Right atrium auricular region (tissue), 2 donors: ENCODE data around the gene ITIH2. TPM values are rescaled to one million over a fixed set of nuclear protein-coding genes. Genes with fewer than 3 reads are reported as not detected.
A peak's percentile ranks its signal among the peaks of the same experiment; 100 is the strongest.

Experiments
- DNase-seq: peaks from one replicate; pipeline ENCODE4 v3.0.0-alpha.2; 2019; ENCODE audit warnings: low spot score
- H3K27ac ChIP-seq, 2 donors: fragments of 200-600 bp; sonication (generic); 1 replicate in 1 of 2; 2 replicates in 1 of 2; pipeline ENCODE4 v1.5.1; 2016 to 2019
- H3K27me3 ChIP-seq, 2 donors: fragments of 200-600 bp; sonication (generic); one replicate each; pipeline versions ENCODE4 v1.5.1 to v1.6.0; 2017 to 2019
- H3K36me3 ChIP-seq: fragments of 200-600 bp; sonication (generic); one replicate; pipeline ENCODE4 v1.5.1; 2016
- H3K4me1 ChIP-seq, 2 donors: fragments of 200-600 bp; sonication (generic); one replicate each; pipeline versions ENCODE4 v1.5.1 to v1.6.0; 2017 to 2019
- H3K4me3 ChIP-seq, 2 donors: fragments of 200-600 bp; sonication (generic); 1 replicate in 1 of 2; 2 replicates in 1 of 2; pipeline ENCODE4 v1.5.1; 2017 to 2019; ENCODE audit warnings: mild to moderate bottlenecking in 1 of 2, moderate library complexity in 1 of 2
- H3K9me3 ChIP-seq, 2 donors: fragments of 200-600 bp; sonication (generic); one replicate each; pipeline ENCODE4 v1.5.1; 2019
- total RNA-seq, 2 donors: library from RNA; depleted of rRNA; stranded (reverse); fragments of >200 nt; gene quantifications; one replicate each; pipeline ENCODE4 v1.1.0, GENCODE V29; 2016
- TF ChIP-seq, protein P1 (sequence below), 2 donors: fragments of 200-600 bp; sonication (generic); IDR thresholded peaks; one replicate each; pipeline ENCODE4 v1.5.1; 2019; ENCODE audit warnings: antibody characterized with exemption in 2 of 2

ITIH2 gene
- total RNA-seq, 2 donors from 2014 or later, result not detected

DNA sequence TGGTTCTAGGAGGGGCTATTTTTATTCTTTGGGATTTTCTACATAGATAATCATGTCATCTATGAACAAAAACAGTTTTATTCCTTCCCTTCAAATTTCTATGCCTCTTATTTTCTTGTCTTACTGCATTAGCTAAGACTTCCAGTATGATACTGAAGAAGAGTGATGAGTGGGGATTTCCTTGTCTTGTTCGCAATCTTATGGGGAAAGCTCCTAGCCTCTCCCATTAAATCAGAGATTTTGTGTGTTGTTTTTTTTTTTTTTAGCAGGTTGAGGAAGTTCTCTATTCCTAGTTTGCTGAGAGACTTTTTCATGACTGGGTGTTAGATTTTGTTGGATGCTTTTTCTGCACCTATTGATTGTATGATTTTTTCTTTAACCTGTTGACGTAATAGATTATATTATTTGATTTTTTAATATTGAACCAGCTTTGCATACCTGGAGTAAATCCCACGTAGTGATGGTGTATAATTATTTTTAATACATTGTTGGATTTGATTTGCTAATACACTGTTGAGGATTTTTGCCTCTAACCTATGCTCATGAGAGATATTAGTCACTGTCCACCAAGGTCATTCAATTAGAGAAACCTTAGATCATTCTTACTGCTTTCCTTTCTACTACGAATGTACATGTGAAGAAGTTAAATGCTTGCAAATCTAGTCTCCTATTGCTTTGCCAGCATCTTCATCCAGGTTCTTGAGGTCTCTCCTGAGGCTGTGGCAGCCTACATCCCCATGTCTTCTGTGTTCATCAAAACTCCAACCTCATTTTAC is 91.3 kb downstream of the ITIH2 start:
- peaks cover 27% of the 10 kb centered on the region for H3K36me3 ChIP-seq
- peak overlapping the region in 1 of 2 donors; percentile 80 for H3K27ac ChIP-seq
- H3K27me3 ChIP-seq, result no peaks in the 10 kb centered on the region
- H3K4me3 ChIP-seq, result no peak overlapping the region
- peaks cover 0 to 66% of the 10 kb centered on the region in 2 donors for H3K4me1 ChIP-seq
- TF ChIP-seq, protein P1, sequence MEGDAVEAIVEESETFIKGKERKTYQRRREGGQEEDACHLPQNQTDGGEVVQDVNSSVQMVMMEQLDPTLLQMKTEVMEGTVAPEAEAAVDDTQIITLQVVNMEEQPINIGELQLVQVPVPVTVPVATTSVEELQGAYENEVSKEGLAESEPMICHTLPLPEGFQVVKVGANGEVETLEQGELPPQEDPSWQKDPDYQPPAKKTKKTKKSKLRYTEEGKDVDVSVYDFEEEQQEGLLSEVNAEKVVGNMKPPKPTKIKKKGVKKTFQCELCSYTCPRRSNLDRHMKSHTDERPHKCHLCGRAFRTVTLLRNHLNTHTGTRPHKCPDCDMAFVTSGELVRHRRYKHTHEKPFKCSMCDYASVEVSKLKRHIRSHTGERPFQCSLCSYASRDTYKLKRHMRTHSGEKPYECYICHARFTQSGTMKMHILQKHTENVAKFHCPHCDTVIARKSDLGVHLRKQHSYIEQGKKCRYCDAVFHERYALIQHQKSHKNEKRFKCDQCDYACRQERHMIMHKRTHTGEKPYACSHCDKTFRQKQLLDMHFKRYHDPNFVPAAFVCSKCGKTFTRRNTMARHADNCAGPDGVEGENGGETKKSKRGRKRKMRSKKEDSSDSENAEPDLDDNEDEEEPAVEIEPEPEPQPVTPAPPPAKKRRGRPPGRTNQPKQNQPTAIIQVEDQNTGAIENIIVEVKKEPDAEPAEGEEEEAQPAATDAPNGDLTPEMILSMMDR (IDR thresholded peaks at IDR 0.05), result no peak
- no peak for DNase-seq
- H3K9me3 ChIP-seq, result no peaks in the 10 kb centered on the region

DNA sequence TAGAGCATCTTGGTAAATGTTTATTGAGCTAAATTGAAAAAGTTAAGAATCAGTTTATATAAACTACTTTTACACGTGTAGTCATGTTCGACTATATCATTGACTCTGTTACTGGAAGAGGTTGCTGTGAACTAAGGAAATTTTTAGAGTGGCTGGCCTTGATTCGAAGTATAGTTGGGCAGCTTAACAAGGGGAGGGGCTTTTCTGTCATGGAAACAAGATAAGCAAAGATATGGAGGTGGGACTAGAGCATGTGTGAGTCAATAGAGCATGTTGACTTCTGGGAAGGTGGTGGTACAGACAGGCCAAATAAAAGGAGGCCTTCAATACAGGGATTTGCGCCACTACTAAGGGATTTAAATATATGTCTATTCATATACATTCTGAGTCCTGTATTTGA is 92.5 kb downstream of the ITIH2 start:
- Histone ChIP-seq H3K27ac (peak overlapping the region in 1 of 2 donors; percentile 80), H3K27me3 (no peaks in the 10 kb centered on the region), H3K36me3 (peaks cover 38% of the 10 kb centered on the region), H3K9me3 (no peaks in the 10 kb centered on the region), H3K4me3 (no peak overlapping the region), H3K4me1 (peaks cover 0 to 54% of the 10 kb centered on the region in 2 donors)
- TF ChIP-seq, protein P1 (IDR thresholded peaks at IDR 0.05), result no peak
- no peak for DNase-seq

DNA sequence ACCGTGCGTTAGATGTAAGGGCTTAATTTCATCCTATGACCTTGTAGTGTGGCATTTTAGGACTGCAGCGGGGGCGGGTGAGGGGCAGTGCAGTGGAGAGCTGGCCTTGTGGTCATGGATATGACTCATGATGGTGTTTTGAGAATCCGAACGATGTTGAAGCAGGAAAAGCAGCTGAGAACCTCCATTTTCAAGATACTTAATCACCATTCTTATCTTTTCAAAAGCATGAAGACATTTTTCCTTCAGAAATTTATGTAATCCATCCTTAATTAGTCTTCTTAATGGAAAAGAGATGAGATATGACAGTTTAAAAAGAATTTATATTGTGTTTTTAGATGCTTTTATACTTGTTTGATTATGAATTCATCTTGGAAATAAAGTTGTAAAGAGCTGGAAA is 94.5 kb downstream of the ITIH2 start:
- H3K4me3 ChIP-seq, result no peak overlapping the region
- no peak for DNase-seq
- no peaks in the 10 kb centered on the region for H3K9me3 ChIP-seq
- peaks cover 58% of the 10 kb centered on the region for H3K36me3 ChIP-seq
- peaks cover 0 to 34% of the 10 kb centered on the region in 2 donors for H3K4me1 ChIP-seq
- H3K27ac ChIP-seq, result peak overlapping the region in 1 of 2 donors; percentile 80
- TF ChIP-seq, protein P1 (IDR thresholded peaks at IDR 0.05), result no peak
- no peaks in the 10 kb centered on the region for H3K27me3 ChIP-seq

Other genes with a start within 250 kb of the ITIH2 start
- 1 to 10 TPM; 3.1 to 7.3 TPM for gene ITIH5, start 36.4 kb upstream of the ITIH2 start, total RNA-seq
- gene KIN, start 84.7 kb downstream of the ITIH2 start, total RNA-seq, result 1 to 10 TPM; 3.0 to 5.1 TPM
- 100 to 1,000 TPM; 478 to 891 TPM for gene ATP5F1C, start 84.9 kb downstream of the ITIH2 start, total RNA-seq
- gene TAF3, start 115.2 kb downstream of the ITIH2 start, total RNA-seq, result 1 to 10 TPM; 4.6 to 6.1 TPM